HG02588 (cell line): ENCODE results near the gene CDCA4.

Experiments used
- ATAC-seq: cut with Tn5 transposase; IDR thresholded peaks from one replicate; pipeline ENCODE4 v1.9.1; 2021; ENCODE audit warnings: mild to moderate bottlenecking, moderate library complexity; ENCODE audit not compliant: unreplicated experiment

The CDCA4 gene

GRCh38 chr14:105015242-105015641 lies 5.6 kb downstream of the CDCA4 start:
- ATAC-seq: no peak

- no peak for ATAC-seq
Observed at GRCh38 chr14:105014631-105015030, 6.3 kb downstream of the CDCA4 start.

- ATAC-seq: no peak
Observed at GRCh38 chr14:105014032-105014431, 6.9 kb downstream of the CDCA4 start.

- no peak for ATAC-seq
Observed at GRCh38 chr14:105013150-105013785, 7.6 kb downstream of the CDCA4 start.

GRCh38 chr14:105012171-105012985 lies 8.5 kb downstream of the CDCA4 start:
- ATAC-seq: no peak

GRCh38 chr14:105011312-105011990 lies 9.4 kb downstream of the CDCA4 start:
- ATAC-seq: no peak

GRCh38 chr14:105010891-105011291 lies 10.0 kb downstream of the CDCA4 start:
- ATAC-seq: no peak

- no peak for ATAC-seq
Observed at GRCh38 chr14:105010106-105010505, 10.8 kb downstream of the CDCA4 start.

GRCh38 chr14:105007593-105008264 lies 13.2 kb downstream of the CDCA4 start:
- ATAC-seq: no peak

GRCh38 chr14:105006831-105007592 lies 13.9 kb downstream of the CDCA4 start:
- no peak for ATAC-seq

- no peak for ATAC-seq
Observed at GRCh38 chr14:105005929-105006830, 14.7 kb downstream of the CDCA4 start.

- ATAC-seq: no peak
Observed at GRCh38 chr14:105005329-105005928, 15.5 kb downstream of the CDCA4 start.

- ATAC-seq: no peak
Observed at GRCh38 chr14:104999361-104999760, 21.5 kb downstream of the CDCA4 start.

GRCh38 chr14:104998801-104999200 lies 22.1 kb downstream of the CDCA4 start:
- no peak for ATAC-seq

GRCh38 chr14:104996483-104996882 lies 24.4 kb downstream of the CDCA4 start:
- no peak for ATAC-seq

GRCh38 chr14:104996032-104996431 lies 24.9 kb downstream of the CDCA4 start:
- ATAC-seq: no peak

- ATAC-seq: no peak
Observed at GRCh38 chr14:104994978-104995377, 25.9 kb downstream of the CDCA4 start.

GRCh38 chr14:104993808-104994591 lies 26.9 kb downstream of the CDCA4 start:
- ATAC-seq: no peak
